Suprapubic skin (tissue), 4 donors: ENCODE data around the gene TJAP1.

ENCODE experiments used
- CTCF ChIP-seq, 2 donors: fragments of 200-600 bp in 1 of 2; fragments of 450-650 bp in 1 of 2; sonication (generic) in 1 of 2; IDR thresholded peaks; one replicate each; pipeline ENCODE4 v1.5.1; 2016 to 2019; ENCODE audit warnings: antibody characterized with exemption in 2 of 2, mild to moderate bottlenecking in 1 of 2, moderate library complexity in 1 of 2
- EP300 ChIP-seq: sonication (generic); formaldehyde crosslinking; IDR thresholded peaks from one replicate; pipeline ENCODE4 v1.6.1; 2017; ENCODE audit warnings: antibody characterized with exemption
- POLR2A ChIP-seq, 2 donors: fragments of 450-650 bp; IDR thresholded peaks; one replicate each; pipeline ENCODE4 v1.6.1; 2017; ENCODE audit warnings: antibody characterized with exemption in 2 of 2, mild to moderate bottlenecking in 2 of 2, moderate library complexity in 2 of 2
- POLR2AphosphoS5 ChIP-seq, 3 donors: sonication (generic); formaldehyde crosslinking; IDR thresholded peaks; one replicate each; pipeline ENCODE4 v1.6.1; 2017; ENCODE audit warnings: antibody characterized with exemption in 3 of 3

GRCh38 chr6:43428112-43428570 is 49.2 kb upstream of the TJAP1 start:
- TF ChIP-seq CTCF (IDR thresholded peaks at IDR 0.05) (no peak), POLR2A (IDR thresholded peaks at IDR 0.05) (no peak), POLR2AphosphoS5 (IDR thresholded peaks at IDR 0.05) (no peak), EP300 (no peak)
